Skin of body (tissue), 2 donors: ENCODE measurements around the gene SLC25A40. TPM values are rescaled to one million over a fixed set of nuclear protein-coding genes. Genes with fewer than 3 reads are reported as not detected.
"Not testable (repeated sequence)": the region's sequence is repeated elsewhere in the genome, so short reads cannot be mapped to it uniquely, and the experiment has no call there.

ENCODE experiments used
- DNase-seq: peaks from one replicate; lab custom pipeline; 2025; lab: John Stamatoyannopoulos, UW
- total RNA-seq: library from RNA; depleted of rRNA; stranded (reverse); fragments of >200 nt; gene quantifications from one replicate; pipeline ENCODE4 v1.2.3, GENCODE V29; 2014

The SLC25A40 gene
- total RNA-seq, 1 donor from 2014 or later = 19.7 TPM

GRCh38 chr7:87872346-87872745, 3.8 kb downstream of the SLC25A40 start:
- no peak for DNase-seq

GRCh38 chr7:87870471-87870870, 5.7 kb downstream of the SLC25A40 start:
- DNase-seq = no peak

GRCh38 chr7:87866533-87866932, 9.6 kb downstream of the SLC25A40 start:
- DNase-seq = not testable (repeated sequence)

GRCh38 chr7:87866089-87866488, 10.1 kb downstream of the SLC25A40 start:
- no peak for DNase-seq

- no peak for DNase-seq
Measured at GRCh38 chr7:87858417-87859100, 17.6 kb downstream of the SLC25A40 start.

- no peak for DNase-seq
Measured at GRCh38 chr7:87853237-87853864, 22.8 kb downstream of the SLC25A40 start.

- no peak for DNase-seq
Measured at GRCh38 chr7:87852306-87852705, 23.9 kb downstream of the SLC25A40 start.

- DNase-seq = no peak
Measured at GRCh38 chr7:87850836-87851593, 25.1 kb downstream of the SLC25A40 start.

- DNase-seq = no peak
Measured at GRCh38 chr7:87837597-87837996, 38.6 kb downstream of the SLC25A40 start.

GRCh38 chr7:87833130-87833529, 43.0 kb downstream of the SLC25A40 start:
- no peak for DNase-seq

- DNase-seq = no peak
Measured at GRCh38 chr7:87831097-87831496, 45.1 kb downstream of the SLC25A40 start.

GRCh38 chr7:87828383-87828782, 47.8 kb downstream of the SLC25A40 start:
- DNase-seq = not testable (repeated sequence)

GRCh38 chr7:87825369-87825768, 50.8 kb downstream of the SLC25A40 start:
- DNase-seq = not testable (repeated sequence)

GRCh38 chr7:87822056-87822455, 54.1 kb downstream of the SLC25A40 start:
- not testable (repeated sequence) for DNase-seq

- DNase-seq = no peak
Measured at GRCh38 chr7:87818336-87818735, 57.8 kb downstream of the SLC25A40 start.

GRCh38 chr7:87816389-87816788, 59.8 kb downstream of the SLC25A40 start:
- DNase-seq = no peak

- DNase-seq = no peak
Measured at GRCh38 chr7:87810726-87811125, 65.4 kb downstream of the SLC25A40 start.

- no peak for DNase-seq
Measured at GRCh38 chr7:87810130-87810529, 66.0 kb downstream of the SLC25A40 start.

GRCh38 chr7:87806150-87806549, 70.0 kb downstream of the SLC25A40 start:
- no peak for DNase-seq

- DNase-seq = peak; percentile 32
Measured at GRCh38 chr7:87797798-87798403, 78.3 kb downstream of the SLC25A40 start.

GRCh38 chr7:87797395-87797794, 78.8 kb downstream of the SLC25A40 start:
- DNase-seq = no peak
